NT2/D1 (cell line): Measurements from ENCODE around the gene CDON.

Experiments
- SUZ12 ChIP-seq: IDR thresholded peaks from 2 replicates; pipeline ENCODE4 v1.6.1; 2011; ENCODE audit not compliant: insufficient read length, insufficient read depth; ENCODE audit errors: extremely low read depth
- ZNF274 ChIP-seq: IDR thresholded peaks from 2 replicates; pipeline ENCODE4 v1.6.1; 2011; ENCODE audit warnings: mild to moderate bottlenecking, low read depth, low read length

DNA sequence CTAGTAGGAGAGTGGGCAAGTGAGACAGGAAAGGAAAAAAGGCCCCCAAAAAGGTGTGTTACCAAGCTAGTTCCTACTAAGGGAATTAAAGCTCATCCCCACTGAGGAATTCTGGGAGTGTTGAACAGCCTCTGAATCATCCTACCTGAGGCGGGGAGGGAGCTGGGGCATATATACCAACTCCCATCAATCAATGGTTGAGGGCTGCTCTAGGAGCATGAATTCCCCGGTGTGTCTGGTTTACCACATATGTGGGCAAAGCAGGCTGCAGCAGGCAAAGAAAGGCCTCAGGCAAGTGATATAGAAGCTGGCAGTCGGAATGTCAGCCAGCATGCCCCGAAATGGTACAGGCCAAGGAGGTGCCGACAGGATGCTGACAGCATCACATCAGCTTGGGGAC, 23.6 kb upstream of the CDON start:
- TF ChIP-seq SUZ12: no peak
- TF ChIP-seq ZNF274: no peak
